HepG2 (cell line): ENCODE measurements around the gene RERG. TPM values are rescaled to one million over a fixed set of nuclear protein-coding genes. Genes with fewer than 3 reads are reported as not detected.

ENCODE experiments used
- polyA plus RNA-seq, 8 experiments: library from polyadenylated mRNA; depleted of rRNA in 3 of 8; stranded (reverse) in 7 of 8; unstranded in 1 of 8; fragments of >200 nt; fragmentation: Illumina TruSeq in 4 of 8; extraction: Trizol in 4 of 8; gene quantifications; 2 replicates each; pipeline versions ENCODE4 v1.2.1 to v1.2.3, GENCODE V29; 2011 to 2016; ENCODE audit warnings: low read depth in 4 of 8, missing spikeins in 1 of 8, mixed read lengths in 1 of 8; ENCODE audit not compliant: insufficient read depth in 1 of 8
- total RNA-seq, 5 experiments: library from RNA; depleted of rRNA; stranded (reverse); fragments of >200 nt; fragmentation: Illumina TruSeq; extraction: Trizol; gene quantifications; 2 replicates each; pipeline ENCODE4 v1.2.3, GENCODE V29; 2016; ENCODE audit warnings: low read depth in 1 of 5

The RERG gene
- total and polyA plus RNA-seq, 2 of the 13 experiments (the other 11 are each of a cell fraction or from before 2014, with no cell fraction given), result not detected

Other genes with a start within 250 kb of the RERG start
- not detected in 2 replicates for gene PDE6H, start 248.4 kb downstream of the RERG start, total RNA-seq (2016; rRNA removed; fragmentation: Illumina TruSeq; extraction: Trizol)
- gene PDE6H, start 248.4 kb downstream of the RERG start, polyA plus RNA-seq (2011; rRNA removed), result not detected in 2 replicates
- gene PTPRO, start 101.1 kb upstream of the RERG start, total RNA-seq (2016; rRNA removed; fragmentation: Illumina TruSeq; extraction: Trizol), result not detected in 2 replicates
- gene PTPRO, start 101.1 kb upstream of the RERG start, polyA plus RNA-seq (2011; rRNA removed), result 0.04 TPM in 1 of 2 replicates, not detected in the other